Brain microvascular endothelial cell (primary cell): ENCODE results near the gene OR56B4.

Experiments
- DNase-seq: peaks from one replicate; pipeline ENCODE4 v3.0.0-alpha.2; 2020
- H3K27ac ChIP-seq: fragments of 250-450 bp; sonication (Bioruptor Pico); 2 replicates; pipeline ENCODE4 v1.5.1; 2020; ENCODE audit warnings: mild to moderate bottlenecking, moderate library complexity
- H3K27me3 ChIP-seq: fragments of 250-450 bp; sonication (Bioruptor Pico); replicated peaks from 2 replicates; pipeline ENCODE4 v1.5.1; 2020; ENCODE audit warnings: mild to moderate bottlenecking
- H3K36me3 ChIP-seq: fragments of 250-450 bp; sonication (Bioruptor Pico); replicated peaks from 2 replicates; pipeline ENCODE4 v1.5.1; 2020; ENCODE audit warnings: mild to moderate bottlenecking
- H3K4me3 ChIP-seq: 2 replicates; pipeline ENCODE4 v1.5.1; 2011; ENCODE audit warnings: low read depth, mild to moderate bottlenecking, control low read depth, low read length, moderate library complexity
- CTCF ChIP-seq: IDR thresholded peaks from 2 replicates; pipeline ENCODE4 v1.5.1; 2011; ENCODE audit warnings: low read depth, mild to moderate bottlenecking, moderate library complexity, low read length, control low read depth, inconsistent platforms; ENCODE audit errors: missing control alignments
- in situ Hi-C: cut with HindIII; loops from 2 replicates; pipeline ENCODE4 v1.10.0; 2017; ENCODE audit warnings: low sequenced_read_pairs, low pct_ligation_motif_present

OR56B4 gene

DNA sequence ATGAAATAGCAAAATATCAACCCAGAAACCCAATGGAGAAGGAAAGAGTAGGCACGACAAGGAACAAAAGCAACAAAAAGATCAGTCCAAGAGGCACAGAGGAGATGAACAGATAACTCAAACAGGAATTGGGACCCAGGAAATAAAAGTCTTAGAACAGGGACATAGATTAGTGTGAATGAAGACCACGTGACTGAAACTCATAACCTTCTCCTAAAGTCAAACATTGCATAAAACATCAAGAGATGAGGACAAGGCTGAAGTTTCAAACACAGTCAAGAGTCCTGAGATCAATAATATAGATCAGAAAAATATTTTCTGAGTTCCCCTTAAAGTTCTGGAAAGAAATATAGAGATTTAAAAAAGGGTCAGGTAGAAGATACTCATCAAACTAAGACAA lies 24.4 kb upstream of the OR56B4 start:
- Histone ChIP-seq H3K27me3 (no peaks in the 10 kb centered on the region), H3K27ac (no peak overlapping the region), H3K4me3 (no peak overlapping the region), H3K36me3 (no peaks in the 10 kb centered on the region)
- in situ Hi-C loops: no loop called here
- no peak for DNase-seq
- no peak for TF ChIP-seq CTCF

- no peak overlapping the region for H3K4me3 ChIP-seq
- in situ Hi-C loops: no loop called here
- H3K36me3 ChIP-seq: no peaks in the 10 kb centered on the region
- no peaks in the 10 kb centered on the region for H3K27me3 ChIP-seq
- no peak overlapping the region for H3K27ac ChIP-seq
- TF ChIP-seq CTCF: no peak
- DNase-seq: no peak
Observed at GRCh38 chr11:6084587-6084986, 22.9 kb upstream of the OR56B4 start.

- H3K27me3 ChIP-seq: no peaks in the 10 kb centered on the region
- H3K4me3 ChIP-seq: no peak overlapping the region
- in situ Hi-C loops: no loop called here
- H3K27ac ChIP-seq: no peak overlapping the region
- no peak for DNase-seq
- H3K36me3 ChIP-seq: no peaks in the 10 kb centered on the region
- TF ChIP-seq CTCF: no peak
Observed at GRCh38 chr11:6094186-6094585, 13.3 kb upstream of the OR56B4 start.

DNA sequence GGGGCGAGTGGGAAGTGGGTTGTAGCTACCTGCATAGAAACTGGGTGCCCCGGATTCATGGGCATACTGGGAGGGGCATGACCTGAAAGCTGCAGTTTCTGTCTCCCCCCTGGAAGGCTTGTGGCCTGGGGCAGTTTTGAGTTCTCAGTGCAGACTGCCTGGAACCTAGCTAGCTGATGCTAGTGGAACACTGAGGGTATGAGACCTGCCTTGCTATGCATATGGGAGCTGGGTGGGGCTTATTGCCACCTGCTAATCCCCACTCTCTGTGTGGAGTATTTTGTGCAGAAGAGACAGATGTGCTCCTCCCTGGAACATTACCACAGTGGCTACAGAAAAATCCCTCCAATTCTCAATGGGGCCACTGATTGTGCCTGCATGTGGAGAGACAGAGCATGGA lies 11.7 kb upstream of the OR56B4 start:
- Histone ChIP-seq H3K27me3 (no peaks in the 10 kb centered on the region), H3K27ac (no peak overlapping the region), H3K36me3 (no peaks in the 10 kb centered on the region), H3K4me3 (no peak overlapping the region)
- no peak for DNase-seq
- no peak for TF ChIP-seq CTCF
- in situ Hi-C loops: no loop called here

GRCh38 chr11:6096417-6096816 lies 11.1 kb upstream of the OR56B4 start:
- Histone ChIP-seq H3K4me3 (no peak overlapping the region), H3K36me3 (no peaks in the 10 kb centered on the region), H3K27me3 (no peaks in the 10 kb centered on the region), H3K27ac (no peak overlapping the region)
- in situ Hi-C loops: no loop called here
- no peak for TF ChIP-seq CTCF
- DNase-seq: no peak

DNA sequence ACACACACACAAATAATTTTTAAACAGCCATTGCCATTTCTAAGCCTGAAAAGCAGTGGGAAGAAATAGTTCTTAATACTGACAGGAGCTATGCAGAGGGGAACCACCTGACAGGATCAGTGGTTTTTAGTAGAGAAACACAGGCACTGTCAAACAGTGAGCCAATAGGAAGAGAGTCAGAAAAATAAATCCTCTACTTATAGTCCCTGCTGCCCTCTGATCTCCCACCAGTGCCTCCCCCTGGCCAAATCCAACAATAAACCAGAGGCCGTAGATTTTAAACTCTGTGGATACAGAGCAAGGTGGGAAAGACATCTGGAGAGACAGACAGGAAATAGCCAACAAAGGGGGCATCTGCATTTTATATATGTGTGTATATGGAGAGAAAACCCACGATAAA lies 7.9 kb upstream of the OR56B4 start:
- no peak overlapping the region for H3K27ac ChIP-seq
- TF ChIP-seq CTCF: no peak
- H3K27me3 ChIP-seq: no peaks in the 10 kb centered on the region
- H3K4me3 ChIP-seq: no peak overlapping the region
- no peak for DNase-seq
- no peaks in the 10 kb centered on the region for H3K36me3 ChIP-seq
- in situ Hi-C loops: no loop called here
